ENCODE data around the gene ANK2. TPM values are rescaled to one million over a fixed set of nuclear protein-coding genes. Genes with fewer than 3 reads are reported as not detected.
A peak's percentile ranks its signal among the peaks of the same experiment; 100 is the strongest.

Gene ANK2
- total RNA-seq, 6 donors from 2014 or later, result 4.2 to 23.3 (median 8.5) TPM

- TF ChIP-seq EP300 (IDR thresholded peaks at IDR 0.05) (no peak), POLR2AphosphoS5 (IDR thresholded peaks at IDR 0.05) (no peak), POLR2A (IDR thresholded peaks at IDR 0.05) (no peak)
- TF ChIP-seq, protein P1, sequence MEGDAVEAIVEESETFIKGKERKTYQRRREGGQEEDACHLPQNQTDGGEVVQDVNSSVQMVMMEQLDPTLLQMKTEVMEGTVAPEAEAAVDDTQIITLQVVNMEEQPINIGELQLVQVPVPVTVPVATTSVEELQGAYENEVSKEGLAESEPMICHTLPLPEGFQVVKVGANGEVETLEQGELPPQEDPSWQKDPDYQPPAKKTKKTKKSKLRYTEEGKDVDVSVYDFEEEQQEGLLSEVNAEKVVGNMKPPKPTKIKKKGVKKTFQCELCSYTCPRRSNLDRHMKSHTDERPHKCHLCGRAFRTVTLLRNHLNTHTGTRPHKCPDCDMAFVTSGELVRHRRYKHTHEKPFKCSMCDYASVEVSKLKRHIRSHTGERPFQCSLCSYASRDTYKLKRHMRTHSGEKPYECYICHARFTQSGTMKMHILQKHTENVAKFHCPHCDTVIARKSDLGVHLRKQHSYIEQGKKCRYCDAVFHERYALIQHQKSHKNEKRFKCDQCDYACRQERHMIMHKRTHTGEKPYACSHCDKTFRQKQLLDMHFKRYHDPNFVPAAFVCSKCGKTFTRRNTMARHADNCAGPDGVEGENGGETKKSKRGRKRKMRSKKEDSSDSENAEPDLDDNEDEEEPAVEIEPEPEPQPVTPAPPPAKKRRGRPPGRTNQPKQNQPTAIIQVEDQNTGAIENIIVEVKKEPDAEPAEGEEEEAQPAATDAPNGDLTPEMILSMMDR (IDR thresholded peaks at IDR 0.05), result no peak
- ATAC-seq (ENCODE audit: low FRiP score in 2 of 2) (no peak), DNase-seq (no peak)
- H3K27ac ChIP-seq, result no peak overlapping the region
- WGBS, 2 donors, result 76 to 87% methylated on average over 7 of the region's 7 CpGs
- no peaks in the 10 kb centered on the region for H3K27me3 ChIP-seq
- no peaks in the 10 kb centered on the region for H3K9me3 ChIP-seq
- no peak overlapping the region for H3K4me3 ChIP-seq
- H3K36me3 ChIP-seq, result no peaks in the 10 kb centered on the region
- no peaks in the 10 kb centered on the region for H3K4me1 ChIP-seq
These were observed 221.3 kb downstream of the ANK2 start for GRCh38 chr4:113270520-113271319.

- ATAC-seq (ENCODE audit: low FRiP score in 2 of 2) (no peak), DNase-seq (no peak)
- TF ChIP-seq EP300 (IDR thresholded peaks at IDR 0.05) (no peak), POLR2AphosphoS5 (IDR thresholded peaks at IDR 0.05) (no peak), POLR2A (IDR thresholded peaks at IDR 0.05) (no peak)
- TF ChIP-seq, protein P1 (IDR thresholded peaks at IDR 0.05), result no peak
- H3K4me3 ChIP-seq, result no peak overlapping the region
- no peaks in the 10 kb centered on the region for H3K27me3 ChIP-seq
- no peaks in the 10 kb centered on the region for H3K36me3 ChIP-seq
- no peaks in the 10 kb centered on the region for H3K9me3 ChIP-seq
- H3K27ac ChIP-seq, result no peak overlapping the region
- no peaks in the 10 kb centered on the region for H3K4me1 ChIP-seq
These were observed 223.1 kb downstream of the ANK2 start for GRCh38 chr4:113272523-113272922.

DNA sequence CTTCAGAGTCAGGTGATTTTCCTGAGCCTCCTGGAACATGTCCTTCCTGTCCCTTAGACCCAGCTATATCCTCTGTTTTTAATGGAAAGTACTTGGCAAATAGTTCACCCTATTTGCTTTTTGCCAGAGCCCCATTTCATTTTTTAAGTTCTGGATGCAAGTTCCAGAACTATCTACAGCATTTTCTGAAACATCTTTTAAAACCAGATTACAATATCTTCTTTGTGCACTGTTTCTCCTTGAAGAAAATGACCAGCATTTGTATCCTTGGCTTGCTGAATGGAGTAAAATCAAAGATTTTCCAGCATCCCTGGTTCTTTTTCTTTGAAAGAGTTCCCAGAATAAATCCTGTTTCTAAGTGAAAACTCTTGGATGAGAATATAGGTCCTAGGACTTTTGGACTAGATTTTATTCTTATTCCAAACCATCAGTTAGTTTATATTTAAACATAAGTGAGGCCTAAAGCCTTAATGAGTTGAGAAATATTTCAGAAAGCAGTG is 224.3 kb downstream of the ANK2 start:
- Histone ChIP-seq H3K36me3 (no peaks in the 10 kb centered on the region), H3K27ac (no peak overlapping the region), H3K4me1 (no peaks in the 10 kb centered on the region), H3K27me3 (no peaks in the 10 kb centered on the region), H3K9me3 (no peaks in the 10 kb centered on the region), H3K4me3 (no peak overlapping the region)
- no peak for TF ChIP-seq EP300 (IDR thresholded peaks at IDR 0.05)
- TF ChIP-seq, protein P1 (IDR thresholded peaks at IDR 0.05), result no peak
- TF ChIP-seq POLR2AphosphoS5 (IDR thresholded peaks at IDR 0.05), result no peak
- TF ChIP-seq POLR2A (IDR thresholded peaks at IDR 0.05), result no peak
- DNase-seq (no peak), ATAC-seq (ENCODE audit: low FRiP score in 2 of 2) (no peak)

DNA sequence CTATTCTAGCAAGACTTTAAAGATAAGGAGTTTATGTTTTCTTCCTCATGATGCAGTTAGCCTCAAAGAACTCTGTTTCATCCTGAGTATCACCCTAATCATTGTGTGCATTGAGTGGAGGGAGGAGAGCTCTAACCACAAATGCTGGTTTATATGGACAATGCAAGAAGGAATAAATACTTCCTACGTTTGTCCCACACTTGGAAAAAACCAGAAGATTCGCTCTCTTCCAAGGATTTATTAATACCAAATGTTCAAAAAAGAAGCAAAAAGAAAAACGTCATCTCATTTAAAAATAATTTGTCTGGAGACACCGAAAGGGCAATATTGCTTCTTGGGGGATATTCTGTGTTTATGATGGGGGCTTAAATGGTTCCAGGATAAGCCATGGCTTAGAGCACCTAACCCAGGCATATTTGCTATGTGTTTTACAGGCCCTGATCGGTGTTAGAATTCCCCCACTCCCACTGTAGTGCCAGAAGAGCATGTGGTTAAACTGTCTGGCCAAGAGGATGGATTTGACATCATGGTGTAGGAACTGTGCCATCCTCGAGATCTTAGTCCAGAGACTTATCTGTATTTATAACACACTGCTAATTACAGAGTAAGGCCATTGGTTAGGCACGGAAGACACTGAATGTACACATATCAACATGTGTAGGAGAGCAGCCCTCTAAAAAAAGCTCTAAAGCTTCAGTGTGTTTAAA is 227.2 kb downstream of the ANK2 start:
- H3K27me3 ChIP-seq, result no peaks in the 10 kb centered on the region
- H3K27ac ChIP-seq, result no peak overlapping the region
- TF ChIP-seq EP300 (IDR thresholded peaks at IDR 0.05) (no peak), POLR2AphosphoS5 (IDR thresholded peaks at IDR 0.05) (no peak), POLR2A (IDR thresholded peaks at IDR 0.05) (no peak)
- TF ChIP-seq, protein P1 (IDR thresholded peaks at IDR 0.05), result no peak
- no peak for DNase-seq
- peak in 1 of 2 donors; percentile 78 for ATAC-seq (ENCODE audit: low FRiP score in 2 of 2)
- H3K36me3 ChIP-seq, result no peaks in the 10 kb centered on the region
- no peaks in the 10 kb centered on the region for H3K9me3 ChIP-seq
- H3K4me3 ChIP-seq, result no peak overlapping the region
- no peaks in the 10 kb centered on the region for H3K4me1 ChIP-seq
- 72 to 76% methylated on average over 7 of the region's 7 CpGs for WGBS, 2 donors

Measured in upper lobe of left lung (tissue), 6 donors.